HG03342 (cell line): ENCODE data around the gene BFSP1.

Experiments
- ATAC-seq: cut with Tn5 transposase; IDR thresholded peaks from one replicate; pipeline ENCODE4 v1.9.1; 2021; ENCODE audit warnings: mild to moderate bottlenecking, moderate library complexity; ENCODE audit not compliant: unreplicated experiment

The BFSP1 gene

GRCh38 chr20:17558154-17558940 lies 27.2 kb upstream of the BFSP1 start:
- ATAC-seq = no peak

GRCh38 chr20:17557675-17558006 lies 26.5 kb upstream of the BFSP1 start:
- no peak for ATAC-seq

- ATAC-seq = no peak
Observed at GRCh38 chr20:17556837-17557674, 25.9 kb upstream of the BFSP1 start.

GRCh38 chr20:17555106-17555505 lies 23.9 kb upstream of the BFSP1 start:
- no peak for ATAC-seq

GRCh38 chr20:17549131-17549530 lies 18.0 kb upstream of the BFSP1 start:
- ATAC-seq = no peak

- no peak for ATAC-seq
Observed at GRCh38 chr20:17545127-17545526, 13.9 kb upstream of the BFSP1 start.

- ATAC-seq = no peak
Observed at GRCh38 chr20:17543531-17544131, 12.5 kb upstream of the BFSP1 start.

GRCh38 chr20:17542993-17543412 lies 11.8 kb upstream of the BFSP1 start:
- no peak for ATAC-seq

GRCh38 chr20:17542481-17542880 lies 11.3 kb upstream of the BFSP1 start:
- ATAC-seq = no peak

GRCh38 chr20:17541996-17542395 lies 10.8 kb upstream of the BFSP1 start:
- ATAC-seq = no peak

- no peak for ATAC-seq
Observed at GRCh38 chr20:17541596-17541995, 10.4 kb upstream of the BFSP1 start.

- peak; percentile 86 for ATAC-seq
Observed at GRCh38 chr20:17538517-17539170, 7.5 kb upstream of the BFSP1 start.

GRCh38 chr20:17537959-17538358 lies 6.8 kb upstream of the BFSP1 start:
- no peak for ATAC-seq

- peak; percentile 83 for ATAC-seq
Observed at GRCh38 chr20:17536944-17537444, 5.8 kb upstream of the BFSP1 start.

GRCh38 chr20:17534077-17534476 lies 2.9 kb upstream of the BFSP1 start:
- ATAC-seq = no peak

- ATAC-seq = no peak
Observed at GRCh38 chr20:17533396-17533795, 2.2 kb upstream of the BFSP1 start.

GRCh38 chr20:17531665-17532025 lies 466 bp upstream of the BFSP1 start:
- ATAC-seq = no peak

GRCh38 chr20:17530153-17530552 lies 1.0 kb downstream of the BFSP1 start:
- no peak for ATAC-seq

- no peak for ATAC-seq
Observed at GRCh38 chr20:17529586-17529985, 1.6 kb downstream of the BFSP1 start.

GRCh38 chr20:17525650-17526049 lies 5.5 kb downstream of the BFSP1 start:
- peak; percentile 56 for ATAC-seq

- no peak for ATAC-seq
Observed at GRCh38 chr20:17525132-17525531, 6.0 kb downstream of the BFSP1 start.
